Cardiac fibroblast (primary cell): ENCODE results near the gene NUP50.

ENCODE experiments used
- DNase-seq, 2 donors: peaks; one replicate each; pipeline versions ENCODE4 v3.0.0 to v3.0.0-alpha.2; 2010; ENCODE audit warnings: low read depth in 2 of 2
- H3K4me3 ChIP-seq, 2 donors: replicated peaks in 1 of 2; 1 replicate in 1 of 2; 2 replicates in 1 of 2; pipeline ENCODE4 v1.5.1; 2011; ENCODE audit warnings: low read depth in 2 of 2, low read length in 2 of 2, mild to moderate bottlenecking in 2 of 2, moderate library complexity in 1 of 2
- TF ChIP-seq, protein P1 (sequence below): IDR thresholded peaks from one replicate; pipeline ENCODE4 v1.5.1; 2011; ENCODE audit warnings: low read depth, mild to moderate bottlenecking, low read length, inconsistent platforms

NUP50 gene

DNA sequence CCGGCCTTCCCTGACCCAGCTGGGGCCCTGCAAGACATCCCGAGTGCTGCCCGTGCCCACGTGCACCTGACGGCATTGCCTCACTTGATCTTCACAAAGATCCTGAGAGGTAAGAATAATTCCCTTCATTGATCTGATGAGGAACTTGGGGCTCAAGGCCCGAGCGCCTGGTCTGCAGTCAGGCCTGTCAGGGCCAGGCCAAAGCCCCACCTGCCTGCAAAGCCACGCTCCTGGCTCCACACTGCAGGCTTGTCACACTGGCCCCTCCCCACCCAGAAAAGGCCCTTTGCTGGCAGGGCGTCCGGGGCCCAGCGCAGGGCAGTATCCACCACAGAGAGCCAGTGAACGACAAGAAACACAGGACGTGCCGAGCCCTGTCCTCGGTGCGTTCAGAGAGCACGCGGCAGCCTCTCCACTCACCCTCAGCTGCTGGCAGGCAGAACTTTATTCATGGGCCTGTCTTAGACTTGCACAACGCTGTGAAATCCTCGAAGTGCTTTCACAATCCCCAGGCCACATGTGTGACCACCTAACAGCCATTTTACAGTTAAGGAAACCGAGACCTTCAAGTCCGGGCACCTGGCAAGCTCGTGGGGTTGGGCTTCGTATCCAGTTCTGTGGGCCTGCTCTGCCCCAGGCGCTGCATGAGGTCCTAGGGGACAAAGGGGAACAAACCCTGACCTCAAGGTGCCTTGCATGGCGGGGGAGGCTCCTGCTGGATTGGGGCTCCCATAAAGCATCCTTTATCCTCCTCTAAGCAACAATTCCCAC is 62.2 kb downstream of the NUP50 start:
- H3K4me3 ChIP-seq, result no peak overlapping the region
- peak; percentile 32 to 54 for DNase-seq

DNA sequence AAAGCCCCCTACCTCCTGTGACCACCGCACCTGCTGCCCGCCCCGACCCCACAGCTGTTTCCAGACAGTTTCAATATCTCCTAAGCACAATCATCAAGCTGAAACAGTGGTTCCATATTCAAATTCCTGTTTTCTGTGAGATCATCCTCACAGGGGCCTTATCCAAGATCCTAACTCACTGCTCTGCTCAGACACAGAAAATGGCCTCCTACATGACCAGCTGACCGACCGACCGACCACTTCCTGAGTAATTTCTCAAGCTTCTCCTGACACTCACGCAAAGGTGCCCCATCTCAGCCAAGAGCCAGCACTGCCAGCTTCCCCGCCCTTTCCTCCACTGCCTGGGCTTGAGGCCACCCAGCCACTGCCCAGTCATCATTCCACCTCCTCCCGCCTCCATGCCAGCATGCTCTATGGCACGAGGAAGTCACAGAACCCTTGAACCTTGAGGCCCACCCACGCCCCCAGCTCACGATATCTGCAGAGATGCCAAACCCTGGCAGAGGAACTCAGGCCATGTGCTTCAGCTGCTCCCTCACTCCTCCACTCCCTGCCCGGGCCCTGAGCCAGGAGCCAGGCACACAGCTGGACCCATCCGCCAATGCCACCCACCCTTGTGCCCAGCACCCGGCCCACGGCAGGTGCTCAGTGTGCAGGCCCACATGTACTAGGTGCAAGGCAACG is 62.9 kb downstream of the NUP50 start:
- no peak overlapping the region for H3K4me3 ChIP-seq
- peak; percentile 10 to 49 for DNase-seq
- TF ChIP-seq, protein P1, sequence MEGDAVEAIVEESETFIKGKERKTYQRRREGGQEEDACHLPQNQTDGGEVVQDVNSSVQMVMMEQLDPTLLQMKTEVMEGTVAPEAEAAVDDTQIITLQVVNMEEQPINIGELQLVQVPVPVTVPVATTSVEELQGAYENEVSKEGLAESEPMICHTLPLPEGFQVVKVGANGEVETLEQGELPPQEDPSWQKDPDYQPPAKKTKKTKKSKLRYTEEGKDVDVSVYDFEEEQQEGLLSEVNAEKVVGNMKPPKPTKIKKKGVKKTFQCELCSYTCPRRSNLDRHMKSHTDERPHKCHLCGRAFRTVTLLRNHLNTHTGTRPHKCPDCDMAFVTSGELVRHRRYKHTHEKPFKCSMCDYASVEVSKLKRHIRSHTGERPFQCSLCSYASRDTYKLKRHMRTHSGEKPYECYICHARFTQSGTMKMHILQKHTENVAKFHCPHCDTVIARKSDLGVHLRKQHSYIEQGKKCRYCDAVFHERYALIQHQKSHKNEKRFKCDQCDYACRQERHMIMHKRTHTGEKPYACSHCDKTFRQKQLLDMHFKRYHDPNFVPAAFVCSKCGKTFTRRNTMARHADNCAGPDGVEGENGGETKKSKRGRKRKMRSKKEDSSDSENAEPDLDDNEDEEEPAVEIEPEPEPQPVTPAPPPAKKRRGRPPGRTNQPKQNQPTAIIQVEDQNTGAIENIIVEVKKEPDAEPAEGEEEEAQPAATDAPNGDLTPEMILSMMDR, result no peak

More for the DNA sequence above, 62.2 kb downstream of the NUP50 start:
- TF ChIP-seq, protein P1, result no peak

DNA sequence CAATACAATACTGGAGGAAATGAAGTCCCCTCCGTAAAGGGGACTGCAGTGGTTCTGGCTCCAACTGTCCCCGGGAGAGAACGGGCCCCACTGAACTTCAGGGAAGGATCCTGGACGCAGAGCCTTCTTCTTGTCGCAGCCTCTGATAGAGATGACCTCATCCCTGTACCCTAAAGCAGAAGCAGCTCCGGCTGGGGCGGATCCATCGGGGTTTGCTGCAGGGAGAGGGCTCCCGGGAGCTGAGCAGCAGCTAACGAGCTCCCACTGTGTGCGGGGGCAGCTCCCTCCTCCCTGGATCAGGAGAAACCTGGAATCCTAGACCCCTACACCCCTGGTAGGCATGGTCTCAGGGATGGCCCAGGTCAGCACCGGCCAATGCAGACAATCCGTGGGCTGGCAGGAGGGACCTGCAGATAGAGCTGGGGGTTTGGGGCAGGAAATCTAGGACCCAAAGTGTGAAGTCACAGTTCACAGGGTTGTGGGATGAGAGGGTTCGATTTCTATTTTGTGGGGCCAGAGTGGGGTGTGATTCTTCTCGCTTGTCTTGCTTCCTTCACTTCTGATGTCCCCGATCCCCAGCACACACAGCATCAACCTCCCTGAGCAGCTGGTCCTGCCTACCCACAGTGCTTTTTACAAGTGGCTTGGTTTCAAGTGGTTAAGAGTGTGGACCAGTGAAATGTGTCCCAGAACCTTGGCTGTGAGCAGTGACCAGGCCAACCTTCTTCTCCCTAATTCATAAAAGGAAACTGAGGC is 64.1 kb downstream of the NUP50 start:
- TF ChIP-seq, protein P1, result no peak
- no peak overlapping the region for H3K4me3 ChIP-seq
- DNase-seq, result no peak

DNA sequence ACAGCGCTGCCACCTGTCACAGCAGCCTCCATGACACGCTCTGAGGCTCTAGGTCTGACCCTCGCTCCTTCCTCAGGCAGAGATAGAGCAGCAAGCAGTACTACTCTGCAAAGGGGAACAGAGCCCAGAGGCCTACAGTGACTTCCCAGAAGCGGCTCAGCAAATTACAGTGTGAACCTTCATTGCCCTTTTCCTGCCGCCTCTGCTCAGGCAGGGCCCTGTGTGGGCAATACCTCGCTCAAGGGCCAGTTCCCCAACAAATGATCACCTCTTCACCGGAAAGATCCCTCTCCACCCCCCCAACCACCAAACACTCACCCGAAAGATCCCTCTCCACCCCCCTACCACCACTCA is 64.7 kb downstream of the NUP50 start:
- no peak for DNase-seq
- TF ChIP-seq, protein P1, result no peak
- no peak overlapping the region for H3K4me3 ChIP-seq

DNA sequence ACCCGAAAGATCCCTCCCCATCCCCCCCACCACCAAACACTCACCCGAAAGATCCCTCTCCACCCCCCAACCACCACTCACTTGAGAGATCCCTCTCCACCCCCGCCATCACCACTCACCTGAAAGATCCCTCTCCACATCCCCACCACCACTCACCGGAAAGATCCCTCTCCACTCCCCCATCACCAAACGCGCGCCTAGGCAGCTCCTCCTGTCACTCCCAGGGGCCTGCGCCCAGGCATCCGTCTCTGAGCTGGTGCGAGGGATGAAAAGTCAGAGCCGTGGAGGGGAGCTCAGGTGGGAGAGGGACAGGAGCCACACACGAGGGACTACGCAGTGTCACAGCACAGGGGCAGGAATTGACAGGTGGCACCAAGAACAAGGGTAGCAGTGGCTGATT is 65.5 kb downstream of the NUP50 start:
- DNase-seq, result no peak
- TF ChIP-seq, protein P1, result no peak
- no peak overlapping the region for H3K4me3 ChIP-seq

DNA sequence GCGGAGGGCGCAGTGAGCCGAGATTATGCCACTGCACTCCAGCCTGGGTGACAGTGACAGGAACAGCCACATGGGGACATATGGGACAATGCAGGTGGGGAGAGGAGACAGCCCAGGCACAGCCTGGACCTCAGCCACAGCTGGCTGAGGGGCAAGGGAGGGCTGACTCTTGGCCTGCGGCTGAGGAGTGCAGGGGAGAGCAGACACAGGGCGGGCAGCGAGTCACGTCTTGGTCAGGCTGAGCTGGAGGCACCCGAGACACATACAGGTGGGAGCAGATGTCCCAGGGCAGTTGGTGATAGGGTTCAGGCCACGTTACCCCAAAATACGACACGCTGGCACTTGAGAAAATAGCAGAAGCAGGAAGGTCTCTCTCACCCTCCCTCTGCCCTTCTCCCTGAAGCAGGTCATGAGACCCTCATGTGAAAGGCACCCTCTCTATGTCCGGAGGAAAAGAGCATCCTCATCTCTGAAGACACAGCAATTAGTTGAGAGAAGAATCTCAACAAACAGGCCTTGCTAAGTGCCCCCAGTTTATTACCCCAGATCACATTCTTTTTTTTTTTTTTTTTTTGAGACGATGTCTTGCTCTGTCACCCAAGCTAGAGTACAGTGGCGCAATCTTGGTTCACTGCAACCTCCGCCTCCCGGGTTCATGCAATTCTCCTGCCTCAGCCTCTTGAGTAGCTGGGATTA is 66.4 kb downstream of the NUP50 start:
- H3K4me3 ChIP-seq, result no peak overlapping the region
- TF ChIP-seq, protein P1, result no peak
- no peak for DNase-seq
